Occipital lobe (tissue), 2 donors: ENCODE data around the gene CTIF. TPM values are rescaled to one million over a fixed set of nuclear protein-coding genes. Genes with fewer than 3 reads are reported as not detected.

Experiments used
- DNase-seq: peaks from one replicate; lab custom pipeline; 2025; lab: John Stamatoyannopoulos, UW
- total RNA-seq: library from RNA; depleted of rRNA; stranded (reverse); fragments of >200 nt; gene quantifications from one replicate; pipeline ENCODE4 v1.2.3, GENCODE V29; 2014

CTIF gene
- total RNA-seq, 1 donor from 2014 or later, result 55.1 TPM

DNA sequence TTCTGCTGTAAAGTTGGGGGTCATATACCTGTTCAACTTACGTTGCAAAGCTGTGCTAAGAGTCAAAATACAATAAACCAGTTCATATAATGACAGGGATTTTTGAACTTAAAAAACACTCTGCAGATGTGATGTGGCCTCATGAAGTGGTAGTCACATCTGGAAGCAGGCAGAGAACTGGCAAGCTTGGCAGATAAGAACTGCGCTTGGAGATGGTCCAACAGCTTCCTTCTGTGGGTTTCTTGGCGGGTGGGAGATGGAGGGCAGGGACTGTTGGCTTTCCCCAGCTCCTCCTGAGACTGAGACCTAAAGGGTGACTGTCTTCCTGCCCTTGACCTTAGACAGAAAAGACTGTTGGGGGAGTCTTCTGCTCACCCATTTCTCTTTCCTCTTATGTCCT is 140.4 kb downstream of the CTIF start:
- DNase-seq, result no peak

DNA sequence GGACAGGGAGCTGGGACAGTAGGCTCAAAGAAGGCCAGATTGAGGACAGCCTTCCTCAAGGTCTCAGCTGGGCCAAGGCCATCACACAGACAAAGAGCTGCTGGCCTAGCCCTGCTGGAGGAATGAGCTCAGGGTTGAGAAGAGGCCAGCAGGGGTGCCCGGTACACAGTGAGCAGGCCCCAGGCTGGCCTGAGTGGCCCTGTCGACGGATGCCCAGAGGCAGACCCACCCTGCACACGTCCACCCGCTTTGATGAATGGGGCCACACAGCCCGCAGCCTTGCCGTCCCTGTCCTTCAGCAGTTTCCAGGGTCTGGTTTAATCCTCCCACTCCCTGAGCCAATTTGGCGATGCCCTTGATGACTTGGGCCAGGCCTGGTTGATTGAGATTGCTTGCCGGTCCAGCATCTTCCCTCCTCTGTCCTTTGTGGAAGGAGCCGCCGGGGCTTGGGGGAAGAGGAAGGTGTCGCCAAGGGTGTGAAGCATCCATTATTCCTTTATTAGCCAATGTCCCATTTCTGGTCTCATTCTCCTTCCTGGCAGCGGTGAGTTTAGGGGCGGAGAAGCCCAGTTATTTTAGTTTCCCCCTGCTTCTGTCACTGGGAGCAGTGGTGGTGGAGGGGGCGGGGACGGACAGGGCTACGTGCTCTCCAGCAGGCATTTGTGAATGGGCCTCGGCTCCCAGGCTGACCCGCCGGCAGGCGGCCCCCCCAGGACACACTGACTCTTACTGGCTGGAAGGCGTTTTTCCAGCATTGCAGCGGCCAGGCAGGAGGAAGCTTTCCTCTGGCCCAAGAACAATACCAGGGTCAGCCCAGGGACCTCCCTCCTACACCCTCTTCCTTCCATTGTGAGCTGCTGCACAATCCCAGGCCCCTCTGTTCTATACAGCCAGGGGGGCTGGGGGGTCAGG is 141.8 kb downstream of the CTIF start:
- no peak for DNase-seq

DNA sequence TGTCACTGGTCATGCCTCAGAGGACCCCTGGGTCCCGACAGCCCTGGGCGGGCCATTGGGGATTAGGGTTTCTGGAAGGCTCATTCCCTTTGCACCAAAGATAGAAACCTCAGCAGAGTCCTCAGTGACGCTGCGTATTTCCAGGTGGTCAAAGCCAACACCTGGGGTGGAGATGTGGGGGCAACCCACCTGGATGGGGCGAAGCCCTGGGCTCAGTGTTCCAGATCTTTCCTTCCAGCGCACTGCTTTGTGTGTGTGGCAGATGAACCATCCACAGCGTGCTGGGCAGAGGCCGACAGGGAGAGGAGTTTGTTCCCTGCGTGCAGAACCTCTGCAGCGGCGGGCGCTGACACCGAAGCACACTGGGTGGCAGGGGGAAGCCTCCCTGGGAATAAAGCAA is 143.9 kb downstream of the CTIF start:
- no peak for DNase-seq

DNA sequence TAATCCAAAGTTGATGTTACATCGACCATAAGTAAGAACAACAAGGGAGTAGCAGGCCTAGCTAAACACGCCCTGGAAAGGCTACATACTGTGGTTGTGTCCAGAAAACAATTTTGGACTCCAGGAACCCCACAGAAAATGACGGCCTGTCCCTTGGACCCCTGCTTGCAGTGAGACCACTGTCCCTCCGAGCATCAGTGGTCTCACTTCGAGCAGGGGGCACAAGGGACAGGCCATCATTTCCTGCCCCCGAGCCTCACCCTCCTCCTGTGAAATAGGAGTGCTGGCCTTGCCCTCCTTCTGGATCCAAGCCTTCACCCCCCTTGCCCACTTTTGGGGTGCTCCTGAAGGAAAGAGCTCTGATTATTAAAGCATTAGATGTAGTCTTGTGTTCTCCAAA is 144.4 kb downstream of the CTIF start:
- no peak for DNase-seq

DNA sequence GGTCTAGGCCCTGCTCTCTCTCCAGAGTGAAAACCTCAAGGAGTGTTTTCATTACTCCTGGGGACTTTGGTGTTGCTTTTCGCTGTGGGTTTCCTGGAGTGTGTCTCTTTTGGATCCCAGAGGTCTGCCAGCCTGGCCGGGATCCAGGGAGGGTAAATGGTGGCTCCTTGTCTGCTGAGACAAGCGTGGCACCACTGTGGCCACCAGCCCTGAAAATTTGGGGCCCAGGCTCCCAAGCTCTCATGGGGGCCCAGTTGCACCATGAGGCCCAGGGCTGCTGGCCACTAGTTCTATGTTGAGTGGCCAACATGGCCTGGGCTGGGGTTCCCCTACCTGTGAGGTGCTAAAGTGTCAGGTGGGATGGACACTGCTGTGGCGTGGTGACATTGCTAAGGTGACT is 144.8 kb downstream of the CTIF start:
- no peak for DNase-seq

DNA sequence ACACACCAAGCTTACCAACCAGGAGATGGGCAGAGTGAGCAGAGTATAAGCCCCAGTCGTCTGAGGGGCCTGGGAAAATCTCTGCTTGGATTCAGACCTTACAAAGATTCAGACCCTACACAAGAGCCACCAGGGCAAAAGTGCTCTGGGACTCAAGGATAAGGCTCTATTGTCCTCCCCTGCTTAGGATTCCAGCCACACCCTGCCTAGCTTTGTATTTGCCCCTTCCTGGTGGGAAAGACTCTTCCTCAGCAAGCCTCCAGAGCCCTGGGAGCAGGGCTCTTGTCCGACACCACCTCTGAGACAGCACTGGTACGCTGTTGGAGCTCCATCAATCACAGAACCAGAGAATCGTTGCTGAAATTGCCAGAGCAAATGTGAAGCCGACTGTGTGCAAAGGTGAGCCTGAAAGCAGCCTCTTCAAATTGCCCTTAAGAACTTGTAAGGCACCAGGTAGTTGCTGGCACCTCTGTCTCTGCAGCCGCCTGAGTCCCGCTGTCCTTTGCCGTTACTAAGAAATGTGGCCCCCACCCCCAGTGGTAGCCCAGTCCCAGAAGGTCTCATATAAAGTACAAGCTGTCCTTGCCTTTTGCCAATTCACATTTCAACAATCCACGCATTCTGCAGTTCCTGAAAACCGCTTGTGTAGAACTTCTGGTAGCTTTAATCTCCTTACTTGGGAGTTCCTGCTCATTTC is 148.7 kb downstream of the CTIF start:
- DNase-seq, result no peak

DNA sequence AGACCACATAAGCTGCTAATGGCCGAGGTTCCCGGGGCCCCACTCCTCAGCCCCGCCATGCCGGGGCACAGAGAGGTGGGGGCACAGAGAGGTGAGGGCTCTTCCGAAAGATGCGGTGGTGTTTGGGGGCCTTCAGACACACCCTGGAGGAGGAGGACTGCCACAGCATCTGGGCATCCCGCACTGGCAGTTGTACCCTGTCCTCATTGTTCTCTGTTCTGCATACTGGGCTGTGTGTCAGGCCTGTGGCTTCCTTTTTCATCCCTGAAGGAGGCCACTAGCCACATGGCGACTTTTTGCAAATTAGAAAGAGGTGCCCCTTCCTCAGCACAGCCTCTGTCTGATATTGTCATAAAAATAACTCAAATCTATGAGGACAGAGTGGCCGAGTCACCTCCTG is 150.1 kb downstream of the CTIF start:
- no peak for DNase-seq

DNA sequence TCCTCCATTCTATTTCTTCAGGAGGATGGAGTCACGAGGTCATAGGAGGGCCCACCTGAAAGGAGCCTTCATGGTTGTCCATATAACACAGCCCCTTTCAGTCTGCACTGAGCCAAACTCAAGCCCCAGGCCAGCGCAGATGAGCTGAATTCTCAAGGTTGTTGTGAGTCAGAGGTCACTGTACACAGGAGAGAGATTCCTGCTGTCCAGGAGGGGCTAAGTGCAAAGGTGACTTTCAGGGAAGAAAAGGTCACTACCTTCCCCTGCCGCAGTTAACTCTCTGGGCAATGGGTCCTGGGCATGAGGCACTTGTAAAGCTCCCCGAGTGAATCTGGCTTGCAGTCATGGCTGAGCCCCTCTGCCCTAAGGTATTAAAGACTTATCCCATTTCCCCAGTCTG is 150.7 kb downstream of the CTIF start:
- no peak for DNase-seq

DNA sequence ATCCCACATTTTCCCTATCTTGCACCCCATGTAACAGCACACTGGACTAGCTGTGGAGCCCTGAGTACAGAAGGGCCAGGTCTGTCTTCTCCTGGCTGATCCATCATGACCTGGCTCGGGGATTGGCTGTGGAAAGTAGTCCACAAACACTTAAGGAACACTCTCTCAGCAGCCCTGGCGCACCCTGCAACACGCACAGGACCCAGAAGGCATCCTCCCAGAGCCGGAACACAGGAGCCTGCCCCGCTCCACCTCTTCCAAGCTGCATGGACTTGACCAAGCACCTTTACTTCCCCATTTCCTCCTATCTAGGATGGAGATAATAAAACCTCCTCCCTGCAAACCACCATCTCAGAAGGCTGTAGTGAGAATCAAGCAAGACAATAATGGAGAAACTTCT is 151.7 kb downstream of the CTIF start:
- no peak for DNase-seq

DNA sequence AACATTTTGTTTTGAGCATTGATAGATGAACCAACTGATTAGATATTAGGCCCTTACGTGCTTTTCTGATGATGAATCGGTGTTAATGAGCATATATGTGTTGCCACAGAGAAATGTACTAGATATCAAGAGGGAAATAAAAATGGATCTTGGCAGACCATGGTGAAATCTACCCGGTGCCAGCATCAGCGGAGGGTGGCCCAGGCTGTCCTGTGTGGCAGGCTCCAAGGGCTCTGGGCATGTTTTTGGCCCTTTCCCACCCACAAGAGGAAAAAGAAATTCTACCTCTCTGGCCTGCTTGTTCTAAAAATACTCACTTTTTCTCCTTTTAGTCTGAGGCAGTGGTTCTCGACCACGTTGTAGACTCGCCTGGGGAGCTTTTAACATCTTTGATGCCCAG is 154.2 kb downstream of the CTIF start:
- no peak for DNase-seq

DNA sequence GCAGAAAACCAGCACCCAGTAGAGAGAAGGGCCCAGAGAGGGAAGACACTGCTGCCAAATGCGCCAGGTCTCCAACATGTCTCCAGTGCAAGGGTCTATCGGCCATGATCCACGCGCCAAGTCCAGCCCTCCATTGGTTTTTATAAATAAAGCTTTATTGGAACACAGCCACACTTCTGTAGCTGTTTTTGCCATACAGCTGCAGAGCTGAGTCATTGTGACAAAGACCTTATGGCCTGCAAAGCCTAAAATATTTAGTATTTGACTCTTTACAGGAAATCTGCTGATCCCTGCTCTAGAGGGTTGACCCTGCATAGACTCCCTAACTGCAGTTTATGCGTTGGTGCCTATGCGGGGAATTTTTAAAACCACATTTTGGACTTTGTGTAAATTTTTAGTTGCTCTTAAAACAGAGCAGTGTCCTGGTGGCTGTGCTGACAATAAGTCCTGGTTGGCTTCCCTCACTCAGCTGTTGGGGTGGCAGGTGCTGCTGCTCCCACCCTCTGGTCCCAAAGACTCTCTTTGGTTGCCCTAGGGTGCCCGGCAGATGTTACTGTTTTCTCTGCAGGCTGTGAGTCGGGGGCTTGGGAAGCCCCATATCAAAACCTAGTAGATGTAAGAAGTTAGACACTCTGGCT is 154.9 kb downstream of the CTIF start:
- no peak for DNase-seq

DNA sequence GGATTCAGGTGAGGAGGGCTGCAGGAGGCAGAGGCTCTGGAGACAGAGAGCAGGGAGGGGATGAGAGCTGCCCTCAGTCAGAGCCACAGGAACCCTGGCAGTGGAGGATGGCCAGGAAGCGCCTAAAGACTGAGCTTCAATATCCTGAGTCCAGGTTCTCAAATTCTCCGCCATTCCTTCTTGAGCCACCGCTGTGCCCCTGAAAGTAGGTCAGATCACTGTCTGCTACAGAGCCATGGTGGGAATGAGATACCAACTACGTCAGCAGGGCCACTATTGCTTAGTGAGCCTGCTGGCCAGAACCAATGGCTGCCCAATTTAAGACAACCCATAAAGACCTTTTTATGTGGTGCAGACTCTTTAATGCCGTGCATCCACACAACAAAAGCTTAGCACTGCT is 155.5 kb downstream of the CTIF start:
- no peak for DNase-seq

DNA sequence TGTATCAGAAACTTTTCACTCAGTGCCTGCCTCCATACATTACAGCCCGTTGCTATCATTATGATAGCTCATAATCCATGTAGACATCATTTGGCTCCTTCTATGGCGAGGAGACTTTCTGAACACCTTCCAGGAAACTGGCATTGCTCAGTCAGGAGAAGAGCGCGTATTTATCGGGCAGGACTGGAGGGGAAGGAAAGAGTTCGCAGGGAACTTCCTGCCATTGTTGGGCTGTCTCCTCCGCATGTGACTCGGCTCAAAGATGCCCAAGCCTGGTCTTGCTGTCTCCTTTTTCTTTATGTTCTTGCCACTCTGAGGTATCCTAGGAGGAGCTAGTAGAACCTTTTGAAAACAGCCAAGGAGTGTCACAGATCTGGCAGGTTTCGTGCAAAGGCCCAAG is 156.8 kb downstream of the CTIF start:
- no peak for DNase-seq

DNA sequence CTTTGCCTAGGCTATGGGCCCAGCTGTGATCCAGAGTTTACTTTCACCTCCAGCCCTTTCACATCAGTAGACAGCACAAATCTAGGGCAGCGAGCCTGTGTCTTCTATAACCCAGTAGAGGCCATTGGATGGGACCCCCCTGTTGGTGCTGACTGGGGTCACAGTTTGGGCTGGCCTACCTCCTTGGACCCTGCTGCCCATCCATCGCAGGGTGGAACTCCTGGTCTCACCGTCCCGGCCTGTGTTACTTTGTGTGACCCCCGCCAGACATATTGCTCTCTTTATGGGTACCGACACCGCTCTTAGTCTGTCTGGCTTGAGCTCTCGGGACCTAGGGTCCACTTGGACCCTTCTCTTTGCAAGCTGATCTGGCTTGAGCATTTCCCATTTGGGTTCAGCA is 157.4 kb downstream of the CTIF start:
- no peak for DNase-seq

DNA sequence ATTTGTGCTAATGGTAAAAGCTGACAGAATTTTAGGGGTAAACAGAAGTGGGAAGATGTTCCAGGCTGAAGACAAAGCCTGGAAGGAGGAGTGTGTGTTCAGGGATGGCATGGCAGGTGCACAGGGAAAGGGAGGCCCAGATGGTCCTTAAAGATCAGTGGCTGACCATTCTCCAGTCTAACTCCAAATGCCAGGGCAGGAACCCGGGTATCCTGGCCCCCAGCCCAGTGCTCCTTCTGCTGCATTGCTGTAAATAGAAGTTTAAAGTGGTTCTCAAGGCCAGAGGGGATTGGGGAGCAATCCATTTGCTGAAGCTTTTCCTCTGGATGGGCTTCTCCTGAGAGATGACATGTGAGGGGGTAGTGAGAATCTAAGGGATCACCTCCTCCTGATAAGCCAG is 158.6 kb downstream of the CTIF start:
- no peak for DNase-seq

DNA sequence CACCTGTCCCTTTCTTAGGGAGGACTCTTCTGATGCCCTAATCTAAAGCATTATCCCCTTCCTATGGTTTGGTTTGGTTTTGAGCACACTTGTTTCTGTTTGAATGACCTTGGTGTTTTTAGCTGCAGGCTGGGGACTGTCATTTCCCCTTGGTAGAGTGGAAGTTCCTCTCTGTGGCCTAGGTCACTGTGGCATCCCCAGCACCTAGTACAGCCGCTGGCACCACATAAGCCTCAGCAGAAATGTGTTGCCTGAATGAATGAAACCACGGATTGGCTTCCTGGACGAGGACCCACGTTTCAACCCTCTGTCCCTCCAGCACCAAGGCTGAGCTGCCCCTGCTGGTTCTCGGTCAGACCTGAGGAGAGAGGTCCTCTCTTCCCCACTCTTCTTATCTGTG is 159.9 kb downstream of the CTIF start:
- no peak for DNase-seq

DNA sequence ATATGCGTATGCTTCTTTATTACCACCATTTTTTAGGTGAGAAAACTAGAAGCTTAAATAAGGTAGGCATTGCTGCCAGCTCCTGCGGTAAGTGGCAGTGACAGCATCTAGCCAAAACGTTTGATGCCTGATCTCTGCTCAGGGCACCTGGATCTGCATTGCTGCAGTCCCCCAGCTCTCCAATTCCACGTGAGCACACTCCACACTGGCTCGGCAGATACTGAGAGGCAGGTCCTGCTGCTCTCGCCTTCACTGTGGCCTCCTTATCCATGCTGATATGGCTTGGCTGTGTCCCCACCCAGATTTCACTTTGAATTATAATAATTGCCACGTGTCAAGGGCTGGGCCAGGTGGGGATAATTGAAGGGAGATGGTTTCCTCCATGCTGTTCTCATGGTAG is 160.9 kb downstream of the CTIF start:
- DNase-seq, result no peak

DNA sequence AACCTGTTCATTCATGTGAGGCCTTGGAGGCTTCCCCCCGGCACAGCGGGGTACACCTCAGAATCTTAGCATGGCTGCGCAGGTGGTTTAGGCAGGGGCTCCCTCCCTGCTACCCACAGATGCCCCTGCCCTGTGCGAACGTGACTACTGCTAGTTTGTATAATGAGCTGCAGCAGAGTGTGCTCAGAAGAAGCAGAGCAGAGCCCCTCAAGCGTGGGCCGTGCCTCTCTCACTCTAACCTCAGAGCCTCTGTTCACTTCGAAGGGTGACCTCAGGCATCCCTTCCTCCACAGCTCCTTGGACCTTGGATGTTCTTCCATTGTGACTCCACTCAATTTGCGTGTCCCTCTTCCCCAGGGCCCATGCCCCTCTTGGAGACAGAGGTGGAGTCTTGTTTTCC is 161.6 kb downstream of the CTIF start:
- no peak for DNase-seq

DNA sequence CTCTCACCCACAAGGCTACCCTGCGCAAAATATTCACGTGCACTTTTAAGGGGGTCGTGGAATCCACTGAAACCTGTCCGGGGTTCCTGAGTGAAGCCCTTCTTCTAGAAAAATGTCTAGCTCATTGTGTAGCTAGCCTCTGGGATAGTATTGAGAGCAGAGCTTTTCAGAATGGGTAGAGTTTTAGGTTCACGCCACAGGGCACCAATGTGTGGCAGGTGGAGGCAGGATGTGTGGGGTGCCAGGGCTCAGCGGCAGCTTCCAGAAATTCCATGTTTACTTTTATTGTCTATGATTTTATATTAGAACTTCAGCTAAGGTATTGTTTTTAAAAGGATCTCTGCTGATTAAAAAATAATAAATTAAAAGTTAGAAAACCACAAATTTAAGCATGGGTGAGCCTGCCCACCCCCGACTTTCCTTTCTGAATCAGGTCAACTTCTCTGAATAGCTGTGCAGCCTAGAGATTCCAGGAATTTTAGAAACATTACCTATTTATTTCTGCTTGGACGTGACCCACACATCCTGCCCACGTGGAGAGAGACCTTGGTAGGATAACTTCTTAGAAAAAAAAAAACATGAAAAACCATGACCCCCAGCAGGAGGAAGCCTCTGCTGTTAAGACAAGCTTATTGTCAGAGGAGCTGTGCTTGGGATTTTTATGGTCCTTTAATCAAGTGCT is 163.7 kb downstream of the CTIF start:
- DNase-seq, result no peak

DNA sequence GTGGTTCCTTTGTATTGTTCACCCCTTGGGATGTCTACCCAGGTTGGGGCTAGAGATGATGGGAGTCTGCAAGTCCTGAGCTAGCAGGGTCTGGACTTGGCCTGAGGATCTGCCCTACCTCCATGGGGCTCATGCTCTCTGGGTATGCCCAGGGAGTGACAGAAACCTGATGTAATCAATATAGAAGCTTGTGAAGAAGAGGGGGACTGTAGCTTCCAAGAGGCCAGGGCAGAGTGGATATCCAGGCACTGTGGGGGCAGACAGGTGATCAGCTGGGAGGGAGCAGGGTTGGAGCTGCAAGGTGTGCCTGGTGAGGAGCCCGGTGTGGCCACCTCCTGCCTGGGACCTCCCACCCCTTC is 164.2 kb downstream of the CTIF start:
- DNase-seq, result no peak

DNA sequence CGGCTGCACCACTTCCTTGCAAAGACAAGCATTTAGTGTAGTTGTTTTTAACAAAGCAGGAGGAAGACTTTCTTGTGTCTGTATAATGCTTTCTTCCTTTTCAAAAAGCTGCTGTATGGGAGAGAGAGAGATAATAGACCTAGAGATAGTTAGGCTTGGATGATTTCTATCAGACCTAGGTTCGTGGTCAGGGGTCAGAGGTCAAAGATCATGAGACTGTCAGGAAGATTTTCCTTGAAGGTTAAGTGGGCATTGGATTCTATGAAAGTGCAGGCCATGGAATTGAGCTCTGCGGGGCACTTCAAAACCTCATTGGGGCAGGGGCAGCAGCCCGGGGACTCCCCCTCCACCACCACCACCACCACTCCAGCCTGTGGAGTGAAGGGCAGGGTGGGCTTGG is 164.6 kb downstream of the CTIF start:
- no peak for DNase-seq

DNA sequence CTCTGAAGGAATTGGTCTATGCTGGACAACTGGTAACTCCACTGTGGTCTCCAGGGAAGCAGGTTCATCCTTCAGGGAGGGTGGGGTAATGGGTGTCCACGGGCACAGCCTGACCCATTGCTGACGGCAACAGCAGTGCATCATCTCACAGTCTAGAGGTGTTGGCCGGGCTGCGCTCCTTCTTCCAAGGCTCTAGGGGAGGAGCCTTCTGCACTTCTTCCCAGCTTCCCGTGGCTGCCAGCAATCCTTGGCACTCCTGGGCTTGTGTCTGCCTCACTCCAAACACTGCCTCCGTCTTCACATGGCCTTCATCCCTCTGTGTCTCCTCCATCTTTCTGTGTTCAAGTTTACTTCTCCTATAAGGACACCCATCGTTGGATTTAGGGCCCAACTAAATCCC is 166.2 kb downstream of the CTIF start:
- no peak for DNase-seq
